Vagina (tissue), 2 donors: Measurements from ENCODE around the gene ADAMTSL1. TPM values are rescaled to one million over a fixed set of nuclear protein-coding genes. Genes with fewer than 3 reads are reported as not detected.

ENCODE experiments used
- DNase-seq, 2 donors: peaks; one replicate each; pipeline ENCODE4 v3.0.0-alpha.2; 2017; ENCODE audit errors: extremely low spot score in 2 of 2
- H3K27ac ChIP-seq: fragments of 200-600 bp; sonication (generic); one replicate; pipeline ENCODE4 v1.5.1; 2019
- H3K27me3 ChIP-seq: fragments of 200-600 bp; sonication (generic); one replicate; pipeline ENCODE4 v1.5.1; 2019
- H3K36me3 ChIP-seq, 2 donors: fragments of 200-600 bp; sonication (generic); one replicate each; pipeline ENCODE4 v1.5.1; 2017 to 2019
- H3K4me1 ChIP-seq: fragments of 200-600 bp; sonication (generic); one replicate; pipeline ENCODE4 v1.5.1; 2019
- H3K4me3 ChIP-seq, 2 donors: fragments of 200-600 bp; sonication (generic); 1 replicate in 1 of 2; 2 replicates in 1 of 2; pipeline ENCODE4 v1.5.1; 2016 to 2019
- H3K9me3 ChIP-seq: fragments of 200-600 bp; sonication (generic); one replicate; pipeline ENCODE4 v1.5.1; 2019
- POLR2A ChIP-seq, 2 donors: fragments of 450-650 bp; IDR thresholded peaks; one replicate each; pipeline ENCODE4 v1.6.1; 2017; ENCODE audit warnings: antibody characterized with exemption in 2 of 2, mild to moderate bottlenecking in 2 of 2, moderate library complexity in 2 of 2
- POLR2AphosphoS5 ChIP-seq, 2 donors: sonication (generic); formaldehyde crosslinking; IDR thresholded peaks; one replicate each; pipeline ENCODE4 v1.9.0; 2017; ENCODE audit warnings: antibody characterized with exemption in 2 of 2, mild to moderate bottlenecking in 2 of 2, low read depth in 1 of 2; ENCODE audit not compliant: insufficient read depth in 1 of 2
- intact Hi-C: fragments of 100-400 bp; cut with DNase I; formaldehyde crosslinking; loops from one replicate; pipeline ENCODE4 v1.15.1; 2023
- total RNA-seq: library from RNA; depleted of rRNA; stranded (reverse); fragments of >200 nt; gene quantifications from one replicate; pipeline ENCODE4 v1.2.3, GENCODE V29; 2016
- TF ChIP-seq, protein P1 (sequence below), 3 experiments: fragments of 450-650 bp in 2 of 3; fragments of 200-600 bp in 1 of 3; sonication (generic) in 1 of 3; IDR thresholded peaks; one replicate each; pipeline ENCODE4 v1.5.1; 2017 to 2019; ENCODE audit warnings: antibody characterized with exemption in 3 of 3, mild to moderate bottlenecking in 2 of 3, moderate library complexity in 2 of 3

ADAMTSL1 gene
- total RNA-seq, 1 donor from 2014 or later, result 8.1 TPM

DNA sequence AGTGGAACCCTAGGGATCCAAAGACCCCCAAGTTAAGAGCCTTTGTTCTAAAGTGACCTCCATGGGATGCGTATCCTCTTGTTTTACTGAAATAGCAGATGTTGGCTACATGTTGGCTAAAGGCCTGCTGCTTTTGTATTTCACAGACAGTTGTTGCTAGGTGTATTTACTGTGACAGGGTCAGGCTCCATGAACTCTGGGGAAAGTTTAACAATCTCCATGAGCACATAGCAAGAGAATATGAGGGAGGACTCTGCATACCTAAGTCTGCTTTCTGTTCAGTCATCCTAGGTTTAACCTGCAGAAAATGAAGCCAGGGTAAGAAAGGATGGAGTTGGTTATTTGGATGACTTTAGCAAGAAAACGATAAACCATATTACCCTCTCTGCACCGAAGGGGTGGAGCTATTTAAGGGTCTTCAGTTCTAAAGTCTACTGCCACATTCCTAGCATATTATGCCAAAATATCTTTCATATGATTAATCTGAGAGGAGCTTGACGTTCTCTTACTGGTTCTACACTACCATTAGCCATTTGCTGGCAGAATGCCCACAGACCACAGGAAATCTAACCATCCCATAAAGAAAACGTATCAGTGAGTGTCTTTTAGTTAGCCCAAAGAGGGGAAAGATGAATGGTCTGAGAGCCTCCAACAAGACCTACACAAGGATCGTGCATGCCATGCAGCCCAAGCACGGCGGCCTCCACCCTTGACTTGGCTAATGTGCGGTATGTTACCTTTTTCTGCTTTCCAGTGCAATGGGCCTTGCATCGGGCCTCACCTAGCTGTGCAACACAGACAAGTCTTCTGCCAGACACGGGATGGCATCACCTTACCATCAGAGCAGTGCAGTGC lies 431.3 kb downstream of the ADAMTSL1 start:
- DNase-seq, result no peak
- intact Hi-C loops, result no loop called here
- H3K9me3 ChIP-seq, result no peaks in the 10 kb centered on the region
- H3K4me1 ChIP-seq, result peaks cover 11% of the 10 kb centered on the region
- H3K27me3 ChIP-seq, result no peaks in the 10 kb centered on the region
- no peak for TF ChIP-seq POLR2A (IDR thresholded peaks at IDR 0.05)
- no peak for TF ChIP-seq POLR2AphosphoS5 (IDR thresholded peaks at IDR 0.05; ENCODE audit: insufficient read depth in 1 of 2, low read depth in 1 of 2)
- TF ChIP-seq, protein P1, sequence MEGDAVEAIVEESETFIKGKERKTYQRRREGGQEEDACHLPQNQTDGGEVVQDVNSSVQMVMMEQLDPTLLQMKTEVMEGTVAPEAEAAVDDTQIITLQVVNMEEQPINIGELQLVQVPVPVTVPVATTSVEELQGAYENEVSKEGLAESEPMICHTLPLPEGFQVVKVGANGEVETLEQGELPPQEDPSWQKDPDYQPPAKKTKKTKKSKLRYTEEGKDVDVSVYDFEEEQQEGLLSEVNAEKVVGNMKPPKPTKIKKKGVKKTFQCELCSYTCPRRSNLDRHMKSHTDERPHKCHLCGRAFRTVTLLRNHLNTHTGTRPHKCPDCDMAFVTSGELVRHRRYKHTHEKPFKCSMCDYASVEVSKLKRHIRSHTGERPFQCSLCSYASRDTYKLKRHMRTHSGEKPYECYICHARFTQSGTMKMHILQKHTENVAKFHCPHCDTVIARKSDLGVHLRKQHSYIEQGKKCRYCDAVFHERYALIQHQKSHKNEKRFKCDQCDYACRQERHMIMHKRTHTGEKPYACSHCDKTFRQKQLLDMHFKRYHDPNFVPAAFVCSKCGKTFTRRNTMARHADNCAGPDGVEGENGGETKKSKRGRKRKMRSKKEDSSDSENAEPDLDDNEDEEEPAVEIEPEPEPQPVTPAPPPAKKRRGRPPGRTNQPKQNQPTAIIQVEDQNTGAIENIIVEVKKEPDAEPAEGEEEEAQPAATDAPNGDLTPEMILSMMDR (IDR thresholded peaks at IDR 0.05), result no peak
- no peak overlapping the region for H3K4me3 ChIP-seq
- no peak overlapping the region for H3K27ac ChIP-seq
- no peaks in the 10 kb centered on the region for H3K36me3 ChIP-seq

DNA sequence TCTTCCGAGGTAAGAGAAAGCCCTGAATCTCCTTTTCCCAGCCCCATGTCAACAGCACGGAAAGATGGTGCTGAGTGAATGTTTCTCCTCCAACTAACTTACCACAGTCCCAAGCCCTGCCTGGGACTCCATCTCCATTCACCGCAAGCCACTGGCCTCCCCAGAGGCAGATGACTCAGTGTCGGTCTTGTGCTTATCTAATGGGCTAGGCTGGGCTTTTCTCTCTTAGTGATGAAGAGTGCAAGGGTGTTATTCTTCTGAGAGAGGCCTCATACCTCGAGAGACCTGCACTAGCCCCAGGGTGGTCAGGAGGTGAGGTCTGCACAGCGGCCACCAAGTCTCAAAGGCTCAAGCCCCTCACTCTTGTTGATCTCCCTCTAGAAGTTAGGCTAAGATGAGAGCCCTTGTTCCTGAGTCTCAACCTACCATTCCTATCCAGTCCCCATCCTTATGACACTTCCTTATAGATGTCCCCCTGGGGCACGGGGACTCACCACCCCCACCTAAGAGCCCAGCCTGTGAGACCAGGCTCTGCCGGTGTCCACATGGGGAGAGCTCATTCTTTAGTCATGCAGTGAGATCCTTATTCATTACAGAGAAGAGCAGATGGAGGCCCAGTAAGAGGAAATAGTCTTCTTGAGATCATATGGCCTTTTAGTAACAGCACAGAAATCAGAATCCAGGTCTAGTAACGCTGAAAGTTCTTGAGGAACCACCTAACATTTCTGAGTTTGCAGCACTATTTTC lies 432.1 kb downstream of the ADAMTSL1 start:
- no peak for DNase-seq
- Histone ChIP-seq H3K36me3 (no peaks in the 10 kb centered on the region), H3K27me3 (no peaks in the 10 kb centered on the region), H3K4me1 (peaks cover 11% of the 10 kb centered on the region), H3K27ac (no peak overlapping the region), H3K4me3 (no peak overlapping the region), H3K9me3 (no peaks in the 10 kb centered on the region)
- intact Hi-C loops, result no loop called here
- TF ChIP-seq POLR2AphosphoS5 (IDR thresholded peaks at IDR 0.05; ENCODE audit: insufficient read depth in 1 of 2, low read depth in 1 of 2), result no peak
- TF ChIP-seq, protein P1 (IDR thresholded peaks at IDR 0.05), result no peak
- no peak for TF ChIP-seq POLR2A (IDR thresholded peaks at IDR 0.05)

DNA sequence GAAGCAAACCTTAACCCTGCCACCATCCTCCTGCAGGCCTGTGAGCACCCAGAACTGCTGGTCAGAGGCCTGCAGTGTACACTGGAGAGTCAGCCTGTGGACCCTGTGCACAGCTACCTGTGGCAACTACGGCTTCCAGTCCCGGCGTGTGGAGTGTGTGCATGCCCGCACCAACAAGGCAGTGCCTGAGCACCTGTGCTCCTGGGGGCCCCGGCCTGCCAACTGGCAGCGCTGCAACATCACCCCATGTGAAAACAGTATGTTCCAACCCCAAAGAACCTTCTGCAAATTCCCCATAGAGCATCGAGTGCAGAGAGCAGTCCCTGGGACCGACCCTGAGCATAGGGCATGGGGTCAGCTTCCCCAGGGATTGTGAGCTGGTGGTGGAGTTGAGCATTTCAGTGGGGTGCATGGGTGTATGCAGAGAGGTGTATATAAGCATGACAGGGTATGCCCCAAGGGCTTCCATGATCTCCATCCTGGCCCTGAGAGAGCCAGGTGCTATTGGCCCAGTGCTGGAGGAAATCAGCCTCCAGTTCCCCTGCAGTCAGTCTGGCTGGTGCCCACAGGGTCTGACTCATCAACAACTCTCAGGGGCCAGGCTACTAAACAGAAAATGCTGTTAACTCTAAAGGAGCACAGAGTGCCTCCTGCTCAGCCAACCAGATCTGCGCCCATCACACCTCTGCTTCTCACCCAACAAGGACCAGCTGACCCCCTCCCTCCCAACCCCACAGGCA lies 432.9 kb downstream of the ADAMTSL1 start:
- TF ChIP-seq POLR2A (IDR thresholded peaks at IDR 0.05) (no peak), POLR2AphosphoS5 (IDR thresholded peaks at IDR 0.05; ENCODE audit: insufficient read depth in 1 of 2, low read depth in 1 of 2) (no peak)
- TF ChIP-seq, protein P1 (IDR thresholded peaks at IDR 0.05), result no peak
- no peaks in the 10 kb centered on the region for H3K9me3 ChIP-seq
- H3K27ac ChIP-seq, result no peak overlapping the region
- no peaks in the 10 kb centered on the region for H3K36me3 ChIP-seq
- peak in 1 of 2 donors; percentile 74 for DNase-seq
- intact Hi-C loops, result no loop called here
- H3K4me1 ChIP-seq, result peaks cover 11% of the 10 kb centered on the region
- H3K27me3 ChIP-seq, result no peaks in the 10 kb centered on the region
- no peak overlapping the region for H3K4me3 ChIP-seq

DNA sequence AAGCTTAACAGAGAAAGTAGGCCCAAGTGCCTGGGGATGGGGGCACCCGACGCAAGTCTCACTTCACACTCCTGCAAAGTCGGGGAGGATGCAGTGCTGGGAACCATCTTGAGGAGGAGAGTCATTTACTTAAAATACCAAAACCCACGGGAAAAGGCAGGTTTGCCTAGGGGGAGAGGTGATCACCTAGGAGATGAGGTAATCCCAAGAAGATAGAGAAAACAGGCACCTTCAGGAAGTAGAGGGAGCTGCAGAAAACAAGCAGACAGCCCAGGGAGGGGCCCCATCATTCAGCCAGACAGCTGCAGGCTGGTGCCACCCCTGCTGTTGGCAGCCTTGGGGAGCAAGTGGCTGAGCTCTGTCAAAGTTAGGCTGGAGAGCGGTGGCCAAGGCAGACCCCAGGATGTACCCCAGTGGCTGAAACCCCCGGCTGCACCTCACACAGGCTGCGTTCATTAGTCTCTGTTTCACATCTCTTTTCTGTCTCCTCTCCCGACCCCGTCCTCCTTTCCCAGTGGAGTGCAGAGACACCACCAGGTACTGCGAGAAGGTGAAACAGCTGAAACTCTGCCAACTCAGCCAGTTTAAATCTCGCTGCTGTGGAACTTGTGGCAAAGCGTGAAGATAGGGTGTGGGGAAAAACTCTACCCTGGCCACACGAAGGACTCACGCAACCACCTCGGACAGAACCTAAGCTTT lies 434.1 kb downstream of the ADAMTSL1 start:
- Histone ChIP-seq H3K9me3 (no peaks in the 10 kb centered on the region), H3K4me3 (no peak overlapping the region), H3K4me1 (peaks cover 11% of the 10 kb centered on the region), H3K36me3 (no peaks in the 10 kb centered on the region), H3K27ac (no peak overlapping the region), H3K27me3 (no peaks in the 10 kb centered on the region)
- intact Hi-C loops, result no loop called here
- no peak for DNase-seq
- TF ChIP-seq POLR2AphosphoS5 (IDR thresholded peaks at IDR 0.05; ENCODE audit: insufficient read depth in 1 of 2, low read depth in 1 of 2) (no peak), POLR2A (IDR thresholded peaks at IDR 0.05) (no peak)
- TF ChIP-seq, protein P1 (IDR thresholded peaks at IDR 0.05), result no peak
